Fibroblast of skin of scalp (primary cell): Measurements from ENCODE around the gene TTLL9.

Experiments
- DNase-seq: peaks from one replicate; pipeline ENCODE4 v3.0.0-alpha.2; 2013

TTLL9 gene

DNA sequence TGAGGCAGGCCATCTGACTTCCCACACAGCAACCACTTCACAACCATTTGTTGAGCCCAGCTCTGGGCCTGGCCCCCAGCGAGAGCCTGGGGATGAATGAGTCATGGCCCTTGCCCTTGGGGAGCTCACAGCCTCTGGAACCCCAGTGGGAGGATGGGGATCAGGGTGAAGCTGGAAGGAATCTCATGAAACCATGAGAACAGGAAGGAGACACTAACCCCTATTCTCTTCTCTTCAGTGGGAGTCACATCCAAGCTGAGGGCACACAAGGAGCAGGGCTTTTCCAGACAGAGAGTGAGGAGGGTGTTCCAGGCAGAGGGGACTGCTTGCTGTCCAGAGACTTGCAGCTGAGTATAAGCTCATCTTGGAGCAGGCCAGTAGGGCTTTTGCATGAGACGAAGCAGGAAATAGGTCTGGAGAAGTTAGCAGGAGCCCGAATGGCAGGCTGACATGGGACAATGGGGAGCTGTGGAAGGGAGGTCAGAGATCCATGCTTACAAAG lies 32.5 kb upstream of the TTLL9 start:
- peak; percentile 81 for DNase-seq

DNA sequence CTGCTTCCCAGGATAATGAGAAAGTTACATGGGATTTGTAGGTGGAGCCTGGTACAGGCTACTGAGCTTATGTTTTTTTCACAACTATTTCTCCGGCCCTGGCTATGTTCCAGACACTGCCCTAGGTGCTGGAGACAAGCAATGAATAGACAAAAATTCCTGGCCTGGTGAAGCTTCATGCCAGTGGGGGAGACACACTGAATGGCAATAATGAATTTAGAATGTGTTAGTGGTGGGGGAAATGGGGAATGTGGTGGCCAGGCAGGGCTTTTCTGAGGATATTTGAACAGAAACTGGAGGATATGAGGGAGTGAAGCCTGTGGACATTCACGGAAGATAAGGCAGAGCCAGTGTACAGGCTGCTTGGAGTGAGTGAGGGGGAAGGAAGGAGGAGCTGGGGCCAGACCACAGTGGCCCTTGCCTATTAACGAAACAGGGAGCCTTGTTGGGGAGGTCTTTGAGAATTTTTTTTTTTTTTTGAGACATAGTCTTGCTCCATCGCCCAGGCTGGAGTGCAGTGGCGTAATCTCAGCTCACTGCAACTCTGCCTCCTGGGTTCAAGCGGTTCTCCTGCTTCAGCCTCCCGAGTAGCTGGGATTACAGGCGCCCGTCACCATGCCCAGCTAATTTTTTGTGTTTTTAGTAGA lies 31.7 kb upstream of the TTLL9 start:
- peak; percentile 50 for DNase-seq

DNA sequence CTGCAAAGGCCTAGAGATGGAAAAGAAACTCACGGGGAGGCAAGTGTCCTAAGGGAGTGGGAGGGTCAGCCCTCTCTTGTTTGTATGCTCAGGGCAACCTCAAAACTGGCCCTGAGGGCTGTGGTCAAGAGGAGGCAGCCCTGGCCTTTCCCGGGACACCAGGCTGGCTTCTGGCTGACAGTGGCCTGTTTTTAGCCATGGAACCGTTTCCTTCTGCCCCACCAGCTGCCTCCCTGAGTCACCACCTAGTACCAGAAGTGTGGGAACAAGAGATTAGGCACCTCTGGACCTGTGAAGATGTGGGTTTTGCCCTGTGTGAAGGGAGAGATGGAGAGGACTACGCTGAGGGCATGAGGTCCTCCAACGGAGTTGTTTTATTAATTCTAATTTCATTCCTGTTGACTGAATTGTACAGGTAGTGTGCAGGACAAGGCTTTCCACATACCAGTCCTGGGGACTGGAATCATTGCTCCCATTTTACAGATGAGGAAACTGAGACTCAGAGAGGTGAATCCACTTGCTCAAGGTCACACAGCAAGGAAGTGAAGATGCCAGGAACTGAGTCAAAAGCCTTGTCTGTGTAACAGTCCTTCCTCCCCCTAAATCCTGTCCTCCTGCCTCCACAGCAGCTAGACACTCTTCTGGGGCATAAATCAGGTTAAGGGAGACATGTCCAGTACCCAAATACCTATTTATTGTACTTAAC lies 30.5 kb upstream of the TTLL9 start:
- DNase-seq: no peak

DNA sequence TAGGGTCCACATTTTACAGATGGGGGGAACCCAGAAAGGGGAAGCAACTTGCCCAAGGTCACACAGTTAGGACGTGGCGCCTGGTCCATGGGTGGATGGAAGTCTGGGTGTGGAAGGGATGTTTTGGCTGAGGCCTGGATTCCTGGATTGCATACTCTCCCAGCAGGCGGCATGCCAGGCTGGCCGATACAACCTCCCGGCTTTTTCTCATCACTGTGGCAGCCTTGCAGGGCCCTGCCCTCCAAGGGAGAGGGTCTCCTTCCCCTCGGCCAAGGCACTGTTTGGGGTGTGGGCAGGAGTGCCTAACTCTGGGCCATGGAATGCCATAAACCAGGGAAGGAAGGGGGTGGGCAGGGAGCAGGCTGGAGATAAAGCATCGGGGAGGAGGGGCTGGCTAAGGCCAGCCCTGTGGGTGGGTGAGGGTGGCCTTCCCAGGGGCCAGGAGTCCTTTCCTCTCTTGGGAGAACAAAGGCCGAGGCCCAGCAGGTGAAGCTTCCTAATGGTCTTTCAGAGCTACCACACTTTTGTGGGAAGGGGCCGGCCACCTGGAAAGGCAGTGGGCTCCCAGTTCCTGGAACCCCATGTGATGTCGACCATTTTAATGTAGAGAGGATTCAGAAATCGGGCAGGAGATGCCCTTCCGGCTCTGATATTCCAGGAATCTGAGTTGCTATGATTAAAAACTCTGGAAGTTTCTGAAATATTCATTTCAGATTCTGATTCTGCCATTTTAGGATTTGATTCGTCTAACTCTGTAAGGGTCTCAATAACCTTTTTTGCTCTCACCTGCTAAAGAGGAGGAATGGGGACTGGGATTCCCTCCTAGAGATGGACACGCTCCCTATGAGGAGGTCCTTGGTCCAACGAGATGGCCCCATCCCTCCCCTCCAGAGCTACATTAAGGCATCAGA lies 29.3 kb upstream of the TTLL9 start:
- peak; percentile 57 for DNase-seq

DNA sequence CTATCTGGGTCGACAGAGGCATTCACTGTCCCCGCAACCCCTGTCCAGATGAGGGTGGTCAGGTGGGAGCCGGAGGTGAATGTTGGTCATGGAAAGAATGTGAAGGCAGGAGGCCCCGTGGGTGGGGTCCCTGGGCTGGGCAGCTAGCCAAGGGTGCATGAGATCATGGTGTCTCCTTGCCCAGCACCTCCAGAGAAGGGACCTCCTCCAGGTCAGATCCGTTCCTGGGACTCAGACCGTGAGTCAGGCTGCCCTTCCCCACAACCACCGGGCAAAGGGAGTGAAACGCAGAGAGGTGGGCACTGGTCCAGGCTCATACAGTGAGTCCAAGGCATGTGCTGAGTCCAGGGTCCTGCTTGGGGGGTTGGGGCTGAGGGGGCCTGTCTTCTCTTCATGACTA lies 28.5 kb upstream of the TTLL9 start:
- DNase-seq: peak; percentile 78

DNA sequence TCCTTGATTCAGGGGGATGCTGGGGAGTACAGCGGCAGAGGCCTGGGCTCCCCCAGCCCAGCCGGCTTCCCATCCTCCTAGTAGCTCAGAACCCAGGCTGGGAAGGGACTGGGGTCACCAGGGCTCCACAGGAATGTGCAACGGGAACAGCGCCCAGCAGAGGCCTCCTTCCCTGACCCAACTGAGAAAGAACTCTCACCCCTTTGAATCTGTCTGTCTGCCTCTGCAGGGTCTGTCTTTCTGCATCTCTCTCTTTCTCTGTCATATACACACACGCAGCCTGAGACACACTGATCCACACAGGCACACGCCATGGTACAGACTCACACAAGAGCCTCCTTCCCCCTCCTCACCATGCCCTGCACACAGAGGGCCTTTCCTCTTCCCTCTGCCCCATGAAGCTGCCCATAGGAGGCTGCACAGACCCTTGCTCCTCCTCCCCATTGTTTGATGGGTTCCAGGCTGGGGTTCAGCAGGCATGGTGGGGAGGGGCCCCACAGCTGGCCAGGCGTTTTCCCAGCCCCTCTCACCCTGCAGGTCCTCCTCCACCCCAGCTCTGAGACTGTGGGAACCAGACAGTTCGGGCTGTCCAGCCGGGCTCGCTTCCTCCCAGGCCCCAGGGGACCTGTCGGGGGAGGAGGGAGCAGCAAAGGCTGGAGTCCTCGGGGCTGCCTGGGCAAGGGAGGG lies 27.8 kb upstream of the TTLL9 start:
- peak; percentile 85 for DNase-seq

DNA sequence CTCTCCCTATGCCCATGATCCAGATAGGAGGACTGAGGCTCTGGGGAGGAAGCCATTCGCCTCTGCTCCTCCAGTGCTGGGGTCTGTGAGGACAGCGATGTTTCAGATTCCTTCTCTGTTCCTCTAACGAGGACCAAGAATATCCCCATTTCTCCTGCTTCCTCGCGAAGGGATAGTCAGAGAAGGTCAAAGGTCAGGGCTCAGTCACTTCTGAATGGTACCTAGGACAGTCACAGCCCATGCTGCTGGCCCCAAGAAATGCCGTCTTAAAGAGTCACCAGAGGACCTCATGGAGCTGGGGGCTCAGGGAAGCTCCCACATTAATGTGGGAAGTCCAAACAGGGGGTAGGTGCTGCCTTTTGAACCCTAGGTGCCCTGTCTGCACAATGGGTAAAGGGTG lies 27.1 kb upstream of the TTLL9 start:
- no peak for DNase-seq

DNA sequence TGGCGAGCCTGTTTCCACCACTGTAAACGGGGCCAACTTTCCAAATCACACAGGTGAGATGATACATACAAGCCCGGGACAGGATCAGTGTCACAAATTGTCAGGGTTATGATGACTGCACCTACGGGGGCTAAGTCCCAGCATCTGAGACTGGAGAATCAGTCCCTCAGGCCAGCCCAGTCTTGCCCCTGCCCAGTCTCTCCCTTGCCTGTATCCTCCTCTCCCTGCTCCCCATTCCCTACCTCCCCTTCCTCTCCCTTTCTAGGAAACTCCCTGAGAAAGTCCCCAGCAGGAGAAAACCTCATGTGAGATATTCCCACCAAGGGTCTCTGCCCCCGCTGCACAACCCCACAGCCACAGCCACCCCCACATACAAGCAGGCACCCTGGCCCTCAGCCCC lies 26.6 kb upstream of the TTLL9 start:
- no peak for DNase-seq

DNA sequence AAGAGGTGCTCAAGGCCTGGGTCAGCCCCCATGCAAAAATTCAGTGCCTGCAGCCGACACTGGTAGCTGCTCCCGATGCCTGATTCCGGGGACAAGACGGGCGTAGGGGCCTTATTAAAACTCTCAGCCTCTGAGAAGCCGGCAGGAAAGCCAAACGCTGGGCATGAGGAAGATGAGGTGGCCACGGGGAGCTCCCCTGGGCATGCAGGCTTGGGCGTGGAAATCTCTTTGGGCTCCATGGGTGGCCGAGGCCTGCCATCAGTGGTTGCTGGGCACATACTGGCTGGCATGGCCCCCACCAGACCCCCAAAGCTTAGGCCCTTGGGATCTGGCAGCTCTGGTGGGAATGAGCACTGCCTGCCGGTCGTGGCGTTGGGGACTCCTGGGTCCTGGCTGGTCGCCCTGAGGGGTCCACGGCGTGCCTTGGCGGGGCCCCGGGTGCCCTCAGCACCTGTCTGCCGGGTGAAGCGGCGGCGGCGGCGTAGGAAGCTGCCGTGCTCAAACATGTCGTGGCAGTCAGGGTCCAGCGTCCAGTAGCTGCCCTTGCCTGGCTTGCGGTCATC lies 25.6 kb upstream of the TTLL9 start:
- DNase-seq: no peak

DNA sequence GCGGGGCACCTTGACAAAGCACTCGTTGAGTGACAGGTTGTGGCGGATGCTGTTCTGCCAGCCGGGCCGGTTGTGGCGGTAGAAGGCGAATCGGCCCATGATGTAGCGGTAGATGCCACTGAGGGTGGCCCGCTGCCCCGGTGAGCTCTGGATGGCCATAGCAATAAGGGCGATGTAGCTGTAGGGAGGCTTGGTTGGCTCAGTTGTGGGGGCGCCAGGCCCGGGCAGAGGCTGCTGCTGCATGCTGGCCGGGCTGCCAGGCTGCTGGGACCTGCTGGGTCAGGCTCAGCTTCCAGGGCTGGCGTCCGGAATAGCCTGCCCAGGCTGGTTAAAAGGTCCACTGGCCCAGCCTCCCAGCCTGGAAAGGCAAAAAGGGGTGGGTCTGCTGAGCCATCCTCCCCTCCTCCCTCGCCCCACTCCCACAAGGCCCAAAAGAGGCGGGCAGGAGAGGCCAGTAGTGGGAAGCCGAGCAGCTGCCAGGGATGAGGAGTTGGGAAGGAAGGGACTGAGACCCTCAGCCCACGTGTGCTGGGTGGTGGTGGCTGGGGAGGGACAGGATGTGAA lies 25.1 kb upstream of the TTLL9 start, which contains the start of gene FOXS1:
Gene FOXS1, minus strand, starts transcription at position 305 of the 564 bp plus-strand sequence. Its CDS starts 62 bp downstream, at position 243.
- peak; percentile 58 for DNase-seq

DNA sequence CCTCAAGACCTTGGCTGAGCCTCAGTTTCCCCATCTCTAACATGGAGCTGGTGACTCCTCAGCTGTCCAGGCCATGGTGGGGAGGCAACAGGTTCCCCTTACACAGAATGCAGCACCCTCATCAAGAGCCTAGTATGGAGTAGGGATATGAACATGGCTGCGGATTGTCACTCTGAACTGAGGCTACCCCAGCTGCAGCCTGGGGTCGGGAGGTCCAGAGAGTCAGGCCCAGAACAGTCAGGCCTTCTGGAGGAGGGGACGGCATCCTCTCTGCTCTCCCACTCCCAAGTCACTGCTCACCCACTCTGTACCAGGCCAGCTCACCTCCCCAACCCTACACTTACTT lies 23.7 kb upstream of the TTLL9 start:
- no peak for DNase-seq

DNA sequence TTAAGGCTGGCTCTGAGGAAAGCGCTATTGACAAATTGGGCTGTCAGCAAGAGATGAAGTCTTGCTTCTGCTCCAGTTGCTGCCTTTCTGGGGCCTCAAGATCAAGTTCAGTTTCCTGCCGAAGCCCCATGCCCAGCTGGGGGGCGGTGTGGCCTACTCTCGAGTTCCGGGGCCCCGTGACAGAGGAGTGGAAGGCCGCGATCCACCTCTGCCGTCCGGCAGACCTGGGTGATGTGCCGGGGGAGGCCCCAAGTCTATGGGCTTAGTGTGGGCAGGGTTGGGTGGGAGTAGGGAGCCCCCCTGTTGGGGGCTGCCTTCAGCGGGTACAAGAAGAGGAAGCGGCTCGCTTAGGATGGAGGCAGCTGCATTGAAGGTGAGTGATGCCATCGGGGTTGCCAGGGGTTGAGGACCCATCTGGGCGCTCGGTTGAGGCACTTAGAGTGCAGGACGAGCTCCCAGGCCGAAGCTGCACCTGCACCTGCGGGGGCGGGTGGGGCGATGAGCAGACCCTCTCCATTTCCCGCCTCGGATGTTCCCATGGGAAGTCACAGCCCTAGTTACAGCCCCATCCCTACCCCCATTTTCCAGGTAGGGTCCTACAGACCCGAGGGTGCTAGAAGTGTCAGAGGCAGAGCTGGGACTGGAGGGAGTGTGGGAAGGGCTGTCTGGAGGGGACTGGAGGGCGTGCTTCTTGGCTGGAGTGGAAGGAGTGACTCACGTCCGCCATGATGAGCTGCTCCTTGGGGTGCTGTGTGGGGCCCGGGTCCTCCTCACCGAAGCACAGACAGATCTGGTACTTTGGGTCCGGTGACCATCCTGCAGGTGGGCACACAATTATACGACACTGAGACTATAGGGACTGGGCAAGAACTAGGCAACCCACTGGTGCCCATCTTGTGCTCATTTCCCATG lies 22.1 kb upstream of the TTLL9 start:
- no peak for DNase-seq

DNA sequence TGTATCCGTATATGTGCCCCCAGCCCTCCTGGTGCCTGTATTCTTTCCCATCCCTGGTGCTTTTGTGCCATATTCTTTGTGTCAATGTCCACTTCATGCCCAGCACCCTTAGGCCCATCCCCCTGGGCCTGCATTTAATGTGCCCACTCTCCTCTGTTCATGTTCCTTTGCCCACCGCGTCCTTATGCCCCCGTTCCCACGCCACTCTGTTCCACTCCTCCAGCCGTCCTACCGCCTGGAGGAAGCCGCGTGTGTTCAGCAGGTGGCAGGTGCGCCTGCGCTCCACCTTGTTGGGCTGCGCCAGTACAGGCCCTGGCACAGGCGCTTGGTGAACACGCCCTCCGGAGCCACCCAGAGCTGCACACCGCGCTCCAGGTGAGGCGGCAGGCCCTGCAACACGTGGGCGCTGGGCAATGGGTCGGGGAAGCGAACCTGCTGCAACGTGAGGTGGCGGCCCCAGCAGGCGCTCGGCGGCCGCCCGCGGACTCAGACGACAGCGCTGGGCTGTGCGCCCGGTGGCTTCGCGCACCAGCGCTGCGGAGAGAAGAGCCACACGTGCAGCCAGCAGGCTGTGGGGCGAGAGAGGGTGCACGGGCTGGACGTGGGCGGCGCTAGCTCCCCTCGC lies 21.0 kb upstream of the TTLL9 start:
- no peak for DNase-seq

DNA sequence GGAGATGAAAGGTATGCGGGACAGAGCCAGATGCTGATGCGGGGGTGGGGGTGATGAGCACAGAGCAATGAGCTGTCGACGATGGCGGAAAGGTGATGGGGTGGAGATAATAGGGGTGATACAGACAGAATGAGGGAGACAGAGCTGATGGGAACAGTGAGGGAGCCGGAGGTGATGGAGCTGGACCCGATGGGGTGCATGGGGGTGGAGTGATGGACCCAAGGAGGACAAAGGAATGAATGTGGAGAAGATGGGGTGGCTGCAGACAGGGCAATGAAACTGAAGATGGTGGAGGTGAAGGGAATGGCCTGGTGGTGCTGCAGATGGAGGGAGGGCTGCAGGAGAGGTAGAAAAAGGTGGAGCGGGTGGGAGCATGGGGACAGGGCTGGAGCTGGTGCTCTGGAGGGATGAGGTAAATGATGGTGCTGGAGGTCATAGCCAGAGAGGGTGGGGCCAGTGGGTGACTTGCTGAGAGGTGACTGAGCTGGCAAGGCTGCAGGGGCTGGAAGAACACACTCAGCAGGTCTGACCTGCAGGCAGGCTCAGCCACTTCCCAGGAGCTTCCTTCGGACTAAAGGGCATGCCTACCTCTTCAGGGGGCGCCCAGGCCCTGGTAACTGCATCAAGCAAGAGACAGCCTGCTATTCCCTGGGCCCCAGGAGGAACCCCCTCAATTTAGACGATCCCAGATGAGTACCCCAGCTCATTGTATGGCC lies 19.0 kb upstream of the TTLL9 start:
- no peak for DNase-seq

DNA sequence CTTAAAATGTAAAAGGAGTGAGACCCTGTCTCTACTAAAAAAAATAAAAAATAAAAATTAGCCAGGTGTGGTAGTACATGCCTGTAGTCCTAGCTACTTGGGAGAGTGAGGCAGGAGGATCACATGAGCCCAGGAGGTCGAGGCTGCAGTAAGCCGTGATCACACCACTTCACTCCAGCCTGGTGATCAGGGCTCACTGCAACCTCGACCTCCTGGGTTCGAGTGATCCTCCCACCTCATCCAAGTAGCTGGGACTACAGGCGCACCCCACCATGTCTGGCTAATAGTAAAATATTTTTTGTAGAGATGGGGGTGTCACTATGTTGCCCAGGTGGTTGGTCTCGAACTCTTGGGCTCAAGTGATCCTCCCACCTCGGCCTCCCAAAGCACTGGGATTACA lies 17.0 kb upstream of the TTLL9 start:
- no peak for DNase-seq

DNA sequence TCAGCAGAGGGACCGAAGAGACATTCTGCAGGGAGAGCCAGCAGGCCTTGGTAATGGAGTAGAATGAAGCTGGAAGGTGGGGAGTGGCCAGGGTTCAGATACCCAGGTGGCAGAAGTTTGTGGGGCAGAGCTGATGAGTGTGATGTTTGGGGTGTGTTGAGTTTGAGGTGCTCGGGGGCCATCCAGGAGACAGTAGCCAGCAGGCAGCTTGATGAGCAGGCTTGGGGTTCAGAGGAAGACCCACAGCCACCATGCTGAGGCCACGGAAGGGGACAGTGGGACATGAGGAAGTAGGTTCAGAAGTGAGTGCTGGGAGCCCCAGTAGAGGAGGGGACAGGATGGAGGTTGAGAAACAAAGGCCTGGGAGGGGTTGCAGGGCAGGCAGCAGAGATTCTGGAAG lies 13.9 kb upstream of the TTLL9 start:
- no peak for DNase-seq

DNA sequence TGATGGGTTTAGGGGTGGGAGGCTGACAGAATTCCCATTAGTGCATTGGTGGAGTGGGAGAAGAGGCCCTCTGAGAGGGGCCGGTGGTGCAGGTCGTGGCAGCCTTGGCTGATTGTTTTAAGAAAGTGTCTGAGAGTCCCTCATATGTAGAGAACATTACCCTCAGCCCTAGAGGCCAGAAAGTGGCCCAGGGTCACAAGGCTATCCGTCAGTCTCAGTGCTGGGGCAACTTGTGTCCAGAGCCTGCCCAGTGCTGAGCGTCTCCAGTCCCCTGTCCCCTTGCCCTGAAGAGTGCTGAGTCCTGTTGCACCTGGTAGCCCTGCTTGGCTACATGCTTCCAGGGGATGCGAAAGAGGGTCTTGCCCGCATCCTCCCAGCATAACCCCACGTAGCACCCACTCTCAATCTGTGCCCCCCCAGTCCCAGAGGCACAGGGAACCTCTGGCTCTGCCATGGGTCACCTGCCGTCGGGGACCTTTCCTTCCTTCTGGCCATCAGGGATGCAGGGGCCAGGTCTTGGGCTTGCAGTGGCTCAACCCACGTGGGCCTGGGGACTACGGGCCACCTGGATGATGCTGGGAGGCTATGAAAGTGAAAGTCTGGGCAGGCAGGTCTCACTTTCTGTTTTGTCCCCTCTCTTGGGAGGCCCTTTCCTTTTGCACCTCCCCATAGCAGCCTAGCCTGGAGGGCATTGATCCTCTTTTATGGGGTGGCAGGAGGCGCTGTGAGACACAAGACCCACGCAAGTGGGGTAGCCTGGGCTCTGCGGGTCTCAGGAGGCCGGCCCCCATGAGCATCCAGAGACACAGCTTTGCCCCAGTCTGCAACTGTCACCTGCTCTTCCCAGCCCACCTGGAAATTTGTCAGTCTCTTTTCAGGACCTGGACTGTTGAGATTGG lies 12.3 kb upstream of the TTLL9 start:
- DNase-seq: no peak

DNA sequence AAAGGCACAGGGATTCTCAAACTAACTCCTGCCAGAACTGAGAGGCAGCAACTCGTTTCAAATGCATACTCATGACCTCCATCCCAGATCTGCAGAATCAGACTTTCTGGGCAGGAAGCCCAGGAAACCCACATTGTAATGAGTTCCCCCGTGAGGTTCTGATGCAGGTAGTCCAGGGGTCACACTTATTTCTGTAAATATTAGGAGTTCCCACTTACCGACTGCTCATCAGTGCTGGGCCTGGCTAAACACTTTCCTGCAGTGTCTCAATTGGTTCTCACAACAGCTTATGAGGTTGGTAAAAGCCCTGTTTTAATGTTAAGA lies 11.7 kb upstream of the TTLL9 start:
- DNase-seq: no peak
